Osteoblast (primary cell): ENCODE measurements around the gene S1PR2. TPM values are rescaled to one million over a fixed set of nuclear protein-coding genes. Genes with fewer than 3 reads are reported as not detected.
"Not testable (repeated sequence)": the region's sequence is repeated elsewhere in the genome, so short reads cannot be mapped to it uniquely, and the experiment has no call there.

Source experiments
- DNase-seq: peaks from one replicate; pipeline ENCODE4 v3.0.0; 2011; ENCODE audit warnings: low spot score, mixed read lengths; ENCODE audit not compliant: insufficient read length; ENCODE audit errors: missing footprints
- H2AFZ ChIP-seq: 2 replicates; pipeline ENCODE4 v1.6.0; 2011; ENCODE audit warnings: mild to moderate bottlenecking, low read length
- H3K27ac ChIP-seq: 2 replicates; pipeline ENCODE4 v1.5.1; 2011; ENCODE audit warnings: mild to moderate bottlenecking, low read depth, low read length, moderate library complexity
- H3K27me3 ChIP-seq: 2 replicates; pipeline ENCODE4 v1.6.0; 2012; ENCODE audit warnings: mild to moderate bottlenecking, control low read depth, inconsistent platforms, low read length, moderate library complexity; ENCODE audit not compliant: insufficient read depth
- H3K36me3 ChIP-seq: 2 replicates; pipeline ENCODE4 v1.5.1; 2011; ENCODE audit warnings: mild to moderate bottlenecking, low read length, control low read depth, moderate library complexity; ENCODE audit not compliant: insufficient read depth
- H3K4me1 ChIP-seq: 2 replicates; pipeline ENCODE4 v1.5.1; 2011; ENCODE audit warnings: mild to moderate bottlenecking, low read length, control low read depth, moderate library complexity; ENCODE audit not compliant: insufficient read depth
- H3K4me2 ChIP-seq: 2 replicates; pipeline ENCODE4 v1.6.0; 2011; ENCODE audit warnings: mild to moderate bottlenecking, low read length; ENCODE audit not compliant: insufficient read depth
- H3K4me3 ChIP-seq: fragments of 200-600 bp; sonication (generic); 3 replicates; pipeline ENCODE4 v1.5.1; 2012; ENCODE audit warnings: mild to moderate bottlenecking, low read length, inconsistent platforms; ENCODE audit not compliant: insufficient read depth
- H3K79me2 ChIP-seq: 2 replicates; pipeline ENCODE4 v1.6.0; 2012; ENCODE audit warnings: mild to moderate bottlenecking, low read length, control low read depth, inconsistent platforms; ENCODE audit not compliant: insufficient read depth
- H3K9me3 ChIP-seq: 2 replicates; pipeline ENCODE4 v1.5.1; 2011; ENCODE audit warnings: low read depth, low read length, control low read depth
- H4K20me1 ChIP-seq: 2 replicates; pipeline ENCODE4 v1.6.0; 2012; ENCODE audit warnings: mild to moderate bottlenecking, low read length, control low read depth; ENCODE audit not compliant: insufficient read depth
- small RNA-seq: library from RNA; depleted of rRNA; stranded (forward); fragments of <200 nt; gene quantifications from one replicate; pipeline ENCODE3, GENCODE V24; 2012
- total RNA-seq: library from RNA; depleted of rRNA; stranded (reverse); fragments of >200 nt; gene quantifications from 2 replicates; pipeline ENCODE4 v1.2.3, GENCODE V29; 2012
- TF ChIP-seq, protein P1 (sequence below): IDR thresholded peaks from 2 replicates; pipeline ENCODE4 v1.5.1; 2011; ENCODE audit warnings: mild to moderate bottlenecking, low read depth, low read length, moderate library complexity; ENCODE audit errors: extremely low read depth

Gene S1PR2
- total RNA-seq, 1 donor: 9.4 TPM

DNA sequence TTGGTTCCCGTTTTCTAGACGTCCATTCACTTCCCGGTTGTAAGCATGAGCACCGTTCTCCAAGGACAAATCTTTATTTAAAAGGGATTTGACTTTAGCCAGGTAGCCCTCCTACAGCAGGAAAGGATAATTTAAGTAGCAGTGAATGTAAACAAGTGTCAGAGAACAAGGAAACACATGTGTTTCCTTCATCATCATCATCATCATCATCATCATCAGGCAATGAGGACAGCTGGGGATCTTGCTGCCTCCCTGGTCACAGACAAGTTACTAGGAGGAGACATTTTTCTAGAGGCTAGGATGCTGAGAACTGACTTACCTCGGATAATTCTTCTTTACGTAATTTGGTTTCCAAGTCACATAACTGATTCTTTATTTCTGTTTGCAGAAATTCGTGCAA is 50.7 kb downstream of the S1PR2 start:
- H3K27ac ChIP-seq: no peak overlapping the region
- H3K4me3 ChIP-seq: no peak overlapping the region
- H4K20me1 ChIP-seq: peaks cover 5% of the 10 kb centered on the region
- H3K36me3 ChIP-seq: peaks cover 22% of the 10 kb centered on the region
- no peaks in the 10 kb centered on the region for H3K4me1 ChIP-seq
- no peak overlapping the region for H2AFZ ChIP-seq
- no peaks in the 10 kb centered on the region for H3K9me3 ChIP-seq
- DNase-seq: peak; percentile 35
- no peaks in the 10 kb centered on the region for H3K27me3 ChIP-seq
- TF ChIP-seq, protein P1, sequence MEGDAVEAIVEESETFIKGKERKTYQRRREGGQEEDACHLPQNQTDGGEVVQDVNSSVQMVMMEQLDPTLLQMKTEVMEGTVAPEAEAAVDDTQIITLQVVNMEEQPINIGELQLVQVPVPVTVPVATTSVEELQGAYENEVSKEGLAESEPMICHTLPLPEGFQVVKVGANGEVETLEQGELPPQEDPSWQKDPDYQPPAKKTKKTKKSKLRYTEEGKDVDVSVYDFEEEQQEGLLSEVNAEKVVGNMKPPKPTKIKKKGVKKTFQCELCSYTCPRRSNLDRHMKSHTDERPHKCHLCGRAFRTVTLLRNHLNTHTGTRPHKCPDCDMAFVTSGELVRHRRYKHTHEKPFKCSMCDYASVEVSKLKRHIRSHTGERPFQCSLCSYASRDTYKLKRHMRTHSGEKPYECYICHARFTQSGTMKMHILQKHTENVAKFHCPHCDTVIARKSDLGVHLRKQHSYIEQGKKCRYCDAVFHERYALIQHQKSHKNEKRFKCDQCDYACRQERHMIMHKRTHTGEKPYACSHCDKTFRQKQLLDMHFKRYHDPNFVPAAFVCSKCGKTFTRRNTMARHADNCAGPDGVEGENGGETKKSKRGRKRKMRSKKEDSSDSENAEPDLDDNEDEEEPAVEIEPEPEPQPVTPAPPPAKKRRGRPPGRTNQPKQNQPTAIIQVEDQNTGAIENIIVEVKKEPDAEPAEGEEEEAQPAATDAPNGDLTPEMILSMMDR: no peak
- H3K79me2 ChIP-seq: peaks cover 47% of the 10 kb centered on the region
- H3K4me2 ChIP-seq: no peak overlapping the region

DNA sequence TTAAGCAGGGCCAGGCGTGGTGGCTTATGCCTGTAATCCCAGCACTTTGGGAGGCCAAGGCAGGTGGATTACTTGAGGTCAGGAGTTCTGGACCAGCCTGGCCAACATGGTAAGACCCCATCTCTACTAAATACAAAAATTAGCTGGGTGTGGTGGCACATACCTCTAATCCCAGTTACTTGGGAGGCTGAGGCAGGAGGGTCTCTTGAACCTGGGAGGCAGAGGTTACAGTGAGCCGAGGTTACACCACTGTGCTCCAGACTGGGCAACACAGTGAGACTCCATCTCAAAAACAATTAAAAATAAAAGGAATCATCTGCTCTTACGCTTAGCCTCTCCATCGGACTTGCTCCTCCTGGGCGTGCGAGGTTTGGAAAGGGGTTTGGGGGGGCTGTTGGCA is 51.1 kb downstream of the S1PR2 start:
- not testable (repeated sequence) for H4K20me1 ChIP-seq, H3K4me2 ChIP-seq, H3K4me3 ChIP-seq, H3K27ac ChIP-seq, H3K4me1 ChIP-seq, DNase-seq, H3K9me3 ChIP-seq, H3K27me3 ChIP-seq, H2AFZ ChIP-seq
- H3K79me2 ChIP-seq: peaks cover 45% of the 10 kb centered on the region
- H3K36me3 ChIP-seq: peaks cover 24% of the 10 kb centered on the region

DNA sequence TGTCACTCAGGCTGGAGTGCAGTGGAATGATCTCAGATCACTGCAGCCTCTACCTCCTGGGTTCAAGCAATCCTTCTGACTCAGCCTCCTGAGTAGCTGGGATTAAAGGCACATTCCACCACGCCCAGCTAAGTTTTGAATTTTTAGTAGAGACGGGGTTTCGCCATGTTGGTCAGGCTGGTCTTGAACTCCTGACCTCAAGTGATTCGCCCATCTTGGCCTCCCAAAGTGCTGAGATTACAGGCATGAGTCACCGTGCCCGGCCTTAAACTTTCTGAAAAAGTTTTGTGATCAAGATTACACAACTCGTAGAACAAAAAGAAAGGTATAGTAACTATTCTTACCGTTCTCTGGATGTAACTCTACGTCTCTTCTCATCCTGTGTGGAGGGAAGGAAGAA is 57.6 kb downstream of the S1PR2 start:
- Histone ChIP-seq H3K4me1 (no peaks in the 10 kb centered on the region), H3K79me2 (peaks cover 6% of the 10 kb centered on the region), H3K4me2 (no peak overlapping the region), H3K9me3 (no peaks in the 10 kb centered on the region), H3K27ac (peak overlapping the region; percentile 51), H3K4me3 (no peak overlapping the region), H2AFZ (no peak overlapping the region), H3K36me3 (peaks cover 41% of the 10 kb centered on the region), H4K20me1 (no peaks in the 10 kb centered on the region), H3K27me3 (no peaks in the 10 kb centered on the region)
- TF ChIP-seq, protein P1: no peak
- no peak for DNase-seq

Small RNA genes lying within 50 kb of the gene (small RNA-seq; reads per million reads assigned to genes)
- gene MIR4322: not detected

Other genes with a start within 250 kb of the S1PR2 start
- 9.1 and 14.8 TPM in 2 replicates for gene COL5A3, start 220.8 kb downstream of the S1PR2 start, total RNA-seq
- gene RDH8, start 217.8 kb downstream of the S1PR2 start, total RNA-seq: not detected in 2 replicates
- gene SHFL, start 145.0 kb downstream of the S1PR2 start, total RNA-seq: 20.6 and 22.4 TPM in 2 replicates
- gene ANGPTL6, start 128.7 kb downstream of the S1PR2 start, total RNA-seq: not detected in 2 replicates
- gene PPAN, start 125.0 kb downstream of the S1PR2 start, total RNA-seq: 19.2 and 20.9 TPM in 2 replicates
- gene P2RY11, start 119.6 kb downstream of the S1PR2 start, total RNA-seq: 2.1 and 2.2 TPM in 2 replicates
- gene EIF3G, start 111.4 kb downstream of the S1PR2 start, total RNA-seq: 226 and 252 TPM in 2 replicates
- gene DNMT1, start 36.4 kb downstream of the S1PR2 start, total RNA-seq: 24.2 and 33.7 TPM in 2 replicates
- 37.1 and 37.3 TPM in 2 replicates for gene MRPL4, start 20.9 kb upstream of the S1PR2 start, total RNA-seq
- gene ICAM1, start 39.8 kb upstream of the S1PR2 start, total RNA-seq: 25.6 and 35.5 TPM in 2 replicates
- gene ICAM4, start 55.6 kb upstream of the S1PR2 start, total RNA-seq: under 0.01 and 0.29 TPM in 2 replicates
- gene ICAM5, start 58.6 kb upstream of the S1PR2 start, total RNA-seq: under 0.01 TPM in 1 of 2 replicates, not detected in the other
- 0.59 and 0.72 TPM in 2 replicates for gene ZGLP1, start 78.5 kb upstream of the S1PR2 start, total RNA-seq
- gene FDX2, start 84.7 kb upstream of the S1PR2 start, total RNA-seq: 14.7 and 17.7 TPM in 2 replicates
- 8.0 TPM in 2 replicates for gene RAVER1, start 102.2 kb upstream of the S1PR2 start, total RNA-seq
- gene ICAM3, start 108.3 kb upstream of the S1PR2 start, total RNA-seq: 3.2 and 3.6 TPM in 2 replicates
- 52.5 and 72.7 TPM in 2 replicates for gene TYK2, start 149.2 kb upstream of the S1PR2 start, total RNA-seq
- gene CDC37, start 172.2 kb upstream of the S1PR2 start, total RNA-seq: 131 and 154 TPM in 2 replicates
- 5.1 and 8.3 TPM in 2 replicates for gene PDE4A, start 189.2 kb upstream of the S1PR2 start, total RNA-seq